ENCODE data around the gene NANOS2. TPM values are rescaled to one million over a fixed set of nuclear protein-coding genes. Genes with fewer than 3 reads are reported as not detected.

The NANOS2 gene
- total and polyA plus RNA-seq, 8 donors, result not detected

DNA sequence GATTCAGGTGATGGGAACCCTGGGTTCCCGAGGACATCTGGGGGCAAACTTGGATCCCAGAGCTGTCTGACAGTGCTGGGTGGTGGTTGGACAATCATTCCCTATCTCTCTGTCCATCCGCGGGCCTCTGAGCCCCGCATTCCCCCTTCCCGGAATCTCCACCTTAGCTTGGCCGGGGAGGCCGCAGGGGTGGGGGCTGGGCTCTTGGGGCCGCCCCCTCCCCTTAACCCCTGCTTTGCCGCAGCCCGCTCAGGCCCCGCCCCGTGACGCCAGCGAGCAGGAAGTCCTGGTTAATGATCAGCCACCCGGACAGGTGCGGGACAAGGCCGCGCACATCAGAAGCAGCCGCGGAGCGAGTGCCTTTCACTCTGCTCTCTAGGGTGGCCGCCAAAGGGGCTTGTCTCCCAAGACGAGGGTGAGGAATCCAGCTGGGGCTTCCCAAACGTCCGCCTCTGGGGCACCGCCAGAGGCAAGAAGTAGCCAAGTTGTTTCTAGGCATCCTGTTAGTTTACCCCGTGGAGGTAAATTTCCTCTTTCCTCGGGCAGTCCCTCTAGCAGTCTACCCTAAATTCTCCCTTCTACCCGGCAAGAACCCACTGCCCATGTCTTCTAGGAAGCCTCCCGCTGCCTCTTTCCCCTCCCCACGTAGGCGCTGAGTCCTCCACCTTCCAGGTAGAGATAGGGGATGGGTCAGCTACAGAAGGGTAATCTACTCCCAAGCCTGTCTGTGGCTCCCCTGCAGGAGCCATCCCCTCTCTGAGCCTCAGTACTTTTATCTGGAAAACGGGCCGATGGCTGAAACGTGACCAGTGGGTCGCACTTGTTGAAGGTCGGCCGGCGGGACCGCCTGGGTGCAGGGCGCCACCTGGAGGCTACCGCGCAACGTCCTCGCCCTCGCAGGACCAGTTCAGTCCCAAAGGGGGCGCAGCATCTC is 31.7 kb downstream of the NANOS2 start:
- peak; percentile 68 for ATAC-seq
- peak overlapping the region; percentile 9 to 48 for H3K27ac ChIP-seq
- TF ChIP-seq, protein P1, sequence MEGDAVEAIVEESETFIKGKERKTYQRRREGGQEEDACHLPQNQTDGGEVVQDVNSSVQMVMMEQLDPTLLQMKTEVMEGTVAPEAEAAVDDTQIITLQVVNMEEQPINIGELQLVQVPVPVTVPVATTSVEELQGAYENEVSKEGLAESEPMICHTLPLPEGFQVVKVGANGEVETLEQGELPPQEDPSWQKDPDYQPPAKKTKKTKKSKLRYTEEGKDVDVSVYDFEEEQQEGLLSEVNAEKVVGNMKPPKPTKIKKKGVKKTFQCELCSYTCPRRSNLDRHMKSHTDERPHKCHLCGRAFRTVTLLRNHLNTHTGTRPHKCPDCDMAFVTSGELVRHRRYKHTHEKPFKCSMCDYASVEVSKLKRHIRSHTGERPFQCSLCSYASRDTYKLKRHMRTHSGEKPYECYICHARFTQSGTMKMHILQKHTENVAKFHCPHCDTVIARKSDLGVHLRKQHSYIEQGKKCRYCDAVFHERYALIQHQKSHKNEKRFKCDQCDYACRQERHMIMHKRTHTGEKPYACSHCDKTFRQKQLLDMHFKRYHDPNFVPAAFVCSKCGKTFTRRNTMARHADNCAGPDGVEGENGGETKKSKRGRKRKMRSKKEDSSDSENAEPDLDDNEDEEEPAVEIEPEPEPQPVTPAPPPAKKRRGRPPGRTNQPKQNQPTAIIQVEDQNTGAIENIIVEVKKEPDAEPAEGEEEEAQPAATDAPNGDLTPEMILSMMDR (IDR thresholded peaks at IDR 0.05), result peak; percentile 88 to 89
- no peaks in the 10 kb centered on the region for H3K9me3 ChIP-seq
- peak overlapping the region; percentile 8 to 23 for H3K4me3 ChIP-seq
- peaks cover 0 to 8% of the 10 kb centered on the region in 2 donors for H3K36me3 ChIP-seq
- H3K27me3 ChIP-seq, result peaks cover 0 to 8% of the 10 kb centered on the region in 2 donors
- intact Hi-C loops (cut with DNase I), result no loop called here
- peaks cover 31 to 40% of the 10 kb centered on the region in 2 donors for H3K4me1 ChIP-seq
- peak; percentile 70 to 94 (median 86) for DNase-seq

DNA sequence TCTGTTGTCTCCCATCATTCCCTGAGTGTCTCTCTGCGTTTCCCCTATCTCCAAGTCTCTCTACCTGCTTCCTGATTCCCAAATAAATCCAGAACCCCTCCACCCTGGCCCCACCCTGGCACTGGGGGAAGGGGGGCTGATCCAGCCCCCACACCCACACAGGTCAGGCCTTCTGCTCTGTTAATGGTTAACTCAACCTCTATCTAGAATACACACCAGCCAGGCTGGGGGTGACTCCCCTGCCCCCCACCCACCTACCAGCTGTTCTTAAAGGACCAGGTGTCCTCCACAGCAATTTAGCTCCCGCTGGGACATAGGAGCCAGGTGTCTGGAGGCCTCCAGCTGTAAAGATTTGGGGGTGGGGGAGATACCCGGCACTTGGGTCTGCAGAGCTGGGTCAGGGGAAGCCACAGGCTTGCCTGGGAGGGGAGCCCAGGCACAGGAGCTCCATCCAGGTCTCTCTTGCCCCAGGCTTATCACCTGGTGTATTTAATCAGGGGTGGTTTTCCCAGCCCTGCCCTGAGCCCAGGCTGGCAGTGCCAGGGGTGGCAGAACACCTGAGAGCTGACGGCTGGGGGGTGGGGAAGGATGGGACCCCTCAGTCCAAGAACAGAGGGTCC is 32.6 kb downstream of the NANOS2 start:
- Histone ChIP-seq H3K27me3 (peaks cover 0 to 16% of the 10 kb centered on the region in 2 donors), H3K9me3 (no peaks in the 10 kb centered on the region), H3K27ac (peak overlapping the region; percentile 9 to 48), H3K36me3 (peaks cover 0 to 8% of the 10 kb centered on the region in 2 donors), H3K4me1 (peaks cover 33 to 40% of the 10 kb centered on the region in 2 donors), H3K4me3 (peak overlapping the region; percentile 8 to 23)
- ATAC-seq (peak; percentile 1), DNase-seq (peak in 2 of 4 donors; percentile 55 to 58)
- intact Hi-C loops (cut with DNase I), result no loop called here
- TF ChIP-seq, protein P1 (IDR thresholded peaks at IDR 0.05), result no peak

DNA sequence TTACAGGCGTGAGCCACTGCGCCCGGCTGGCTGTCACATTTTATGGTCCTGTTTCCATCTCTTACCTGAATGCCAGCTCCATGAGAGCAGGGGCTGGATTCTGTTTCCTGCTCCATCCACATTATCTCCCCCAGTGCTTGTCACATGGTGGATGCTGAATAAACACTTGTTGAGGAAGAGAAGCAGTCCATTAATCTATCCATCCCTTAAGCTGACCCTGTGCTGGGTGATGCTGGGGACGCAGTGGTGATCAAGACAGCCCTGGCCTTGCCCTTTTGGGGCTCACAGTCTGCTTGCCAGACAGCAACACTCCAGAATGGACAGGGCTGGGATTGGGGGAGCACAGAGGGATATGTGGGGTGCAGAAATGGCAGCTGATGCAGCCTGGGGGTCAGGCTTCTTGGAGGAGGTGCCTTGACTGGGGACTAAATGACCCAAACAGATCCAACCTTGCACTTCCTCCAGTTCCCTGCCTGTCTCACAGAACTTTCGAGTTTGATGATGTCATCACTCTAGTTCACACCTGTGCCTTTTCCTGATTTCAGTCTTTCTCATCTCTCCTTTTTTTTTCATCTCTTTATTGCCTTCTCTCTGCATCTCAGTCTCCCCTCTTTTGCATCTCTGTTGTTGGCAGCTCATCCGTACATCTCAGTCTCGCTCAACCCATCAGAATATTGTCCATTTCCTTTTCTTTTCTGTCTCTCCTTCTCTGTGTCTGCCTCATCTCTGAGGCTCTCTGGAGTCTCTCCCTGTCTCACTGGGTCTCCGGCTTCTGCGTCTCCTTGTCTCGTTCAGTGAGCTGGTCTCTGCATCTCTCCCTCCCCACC is 33.3 kb downstream of the NANOS2 start:
- intact Hi-C loops (cut with DNase I), result no loop called here
- Histone ChIP-seq H3K36me3 (peaks cover 0 to 8% of the 10 kb centered on the region in 2 donors), H3K4me3 (no peak overlapping the region), H3K4me1 (peaks cover 39 to 43% of the 10 kb centered on the region in 2 donors), H3K27ac (no peak overlapping the region), H3K27me3 (peaks cover 0 to 24% of the 10 kb centered on the region in 2 donors), H3K9me3 (no peaks in the 10 kb centered on the region)
- DNase-seq (no peak), ATAC-seq (no peak)
- TF ChIP-seq, protein P1 (IDR thresholded peaks at IDR 0.05), result no peak

- intact Hi-C loops (cut with DNase I), result no loop called here
- H3K4me1 ChIP-seq, result peaks cover 36% of the 10 kb centered on the region in 2 donors
- no peaks in the 10 kb centered on the region for H3K9me3 ChIP-seq
- no peak for ATAC-seq
- H3K27ac ChIP-seq, result no peak overlapping the region
- H3K36me3 ChIP-seq, result peaks cover 0 to 8% of the 10 kb centered on the region in 2 donors
- H3K4me3 ChIP-seq, result no peak overlapping the region
- peaks cover 0 to 35% of the 10 kb centered on the region in 2 donors for H3K27me3 ChIP-seq
- no peak for DNase-seq
- TF ChIP-seq, protein P1 (IDR thresholded peaks at IDR 0.05), result no peak
Measured at GRCh38 chr19:45879971-45880370, 34.6 kb downstream of the NANOS2 start.

Data from left lung (tissue), 10 donors.